Measurements from ENCODE around the gene CSAG1.
"Not testable (repeated sequence)": the region's sequence is repeated elsewhere in the genome, so short reads cannot be mapped to it uniquely, and the experiment has no call there.

Gene CSAG1, protein sequence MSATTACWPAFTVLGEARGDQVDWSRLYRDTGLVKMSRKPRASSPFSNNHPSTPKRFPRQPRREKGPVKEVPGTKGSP

DNA sequence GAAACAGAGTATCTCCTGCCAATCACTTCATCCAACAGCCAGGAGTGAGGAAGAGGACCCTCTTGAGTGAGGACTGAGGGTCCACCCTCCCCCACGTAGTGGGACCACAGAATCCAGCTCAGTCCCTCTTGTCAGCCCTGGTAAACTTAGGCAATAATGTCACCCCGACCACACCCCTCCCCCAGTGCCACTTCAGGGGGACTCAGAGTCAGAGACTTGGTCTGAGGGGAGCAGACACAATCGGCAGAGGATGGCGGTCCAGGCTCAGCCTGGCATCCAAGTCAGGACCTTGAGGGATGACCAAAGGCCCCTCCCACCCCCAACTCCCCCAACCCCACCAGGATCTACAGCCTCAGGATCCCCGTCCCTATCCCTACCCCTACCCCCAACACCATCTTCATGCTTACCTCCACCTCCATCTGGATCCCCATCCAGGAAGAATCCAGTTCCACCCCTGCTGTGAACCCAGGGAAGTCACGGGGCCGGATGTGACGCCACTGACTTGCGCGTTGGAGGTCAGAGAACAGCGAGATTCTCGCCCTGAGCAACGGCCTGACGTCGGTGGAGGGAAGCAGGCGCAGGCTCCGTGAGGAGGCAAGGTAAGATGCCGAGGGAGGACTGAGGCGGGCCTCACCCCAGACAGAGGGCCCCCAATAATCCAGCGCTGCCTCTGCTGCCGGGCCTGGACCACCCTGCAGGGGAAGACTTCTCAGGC is at the start of gene CSAG1, which contains the start of gene MAGEA12:
CSAG1 (minus strand) TSS at position 461 of the 715 bp plus-strand sequence. CDS start 1,261 bp downstream, outside the sequence.
MAGEA12 (plus strand) TSS at position 497 of the 715 bp plus-strand sequence. CDS start 2,405 bp downstream, outside the sequence.
- TF ChIP-seq, protein P1, sequence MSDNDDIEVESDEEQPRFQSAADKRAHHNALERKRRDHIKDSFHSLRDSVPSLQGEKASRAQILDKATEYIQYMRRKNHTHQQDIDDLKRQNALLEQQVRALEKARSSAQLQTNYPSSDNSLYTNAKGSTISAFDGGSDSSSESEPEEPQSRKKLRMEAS (IDR thresholded peaks at IDR 0.05): peak; percentile 37; the same call in 1 of the 2 replicates
- peak; percentile 75 for TF ChIP-seq CREB1 (IDR thresholded peaks at IDR 0.05; ENCODE audit: low read depth)
- no peak for TF ChIP-seq RAD21 (IDR thresholded peaks at IDR 0.05; ENCODE audit: low read depth)
- peak; percentile 34; the same call in 1 of the 2 replicates for TF ChIP-seq TAF1 (IDR thresholded peaks at IDR 0.05; ENCODE audit: low read depth)
- TF ChIP-seq, protein P2, sequence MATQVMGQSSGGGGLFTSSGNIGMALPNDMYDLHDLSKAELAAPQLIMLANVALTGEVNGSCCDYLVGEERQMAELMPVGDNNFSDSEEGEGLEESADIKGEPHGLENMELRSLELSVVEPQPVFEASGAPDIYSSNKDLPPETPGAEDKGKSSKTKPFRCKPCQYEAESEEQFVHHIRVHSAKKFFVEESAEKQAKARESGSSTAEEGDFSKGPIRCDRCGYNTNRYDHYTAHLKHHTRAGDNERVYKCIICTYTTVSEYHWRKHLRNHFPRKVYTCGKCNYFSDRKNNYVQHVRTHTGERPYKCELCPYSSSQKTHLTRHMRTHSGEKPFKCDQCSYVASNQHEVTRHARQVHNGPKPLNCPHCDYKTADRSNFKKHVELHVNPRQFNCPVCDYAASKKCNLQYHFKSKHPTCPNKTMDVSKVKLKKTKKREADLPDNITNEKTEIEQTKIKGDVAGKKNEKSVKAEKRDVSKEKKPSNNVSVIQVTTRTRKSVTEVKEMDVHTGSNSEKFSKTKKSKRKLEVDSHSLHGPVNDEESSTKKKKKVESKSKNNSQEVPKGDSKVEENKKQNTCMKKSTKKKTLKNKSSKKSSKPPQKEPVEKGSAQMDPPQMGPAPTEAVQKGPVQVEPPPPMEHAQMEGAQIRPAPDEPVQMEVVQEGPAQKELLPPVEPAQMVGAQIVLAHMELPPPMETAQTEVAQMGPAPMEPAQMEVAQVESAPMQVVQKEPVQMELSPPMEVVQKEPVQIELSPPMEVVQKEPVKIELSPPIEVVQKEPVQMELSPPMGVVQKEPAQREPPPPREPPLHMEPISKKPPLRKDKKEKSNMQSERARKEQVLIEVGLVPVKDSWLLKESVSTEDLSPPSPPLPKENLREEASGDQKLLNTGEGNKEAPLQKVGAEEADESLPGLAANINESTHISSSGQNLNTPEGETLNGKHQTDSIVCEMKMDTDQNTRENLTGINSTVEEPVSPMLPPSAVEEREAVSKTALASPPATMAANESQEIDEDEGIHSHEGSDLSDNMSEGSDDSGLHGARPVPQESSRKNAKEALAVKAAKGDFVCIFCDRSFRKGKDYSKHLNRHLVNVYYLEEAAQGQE (IDR thresholded peaks at IDR 0.05; ENCODE audit: low read depth): no peak
- TF ChIP-seq YY1 (IDR thresholded peaks at IDR 0.05; ENCODE audit: low read depth): peak; percentile 28; the same call in 1 of the 2 replicates
- TF ChIP-seq, protein P3, sequence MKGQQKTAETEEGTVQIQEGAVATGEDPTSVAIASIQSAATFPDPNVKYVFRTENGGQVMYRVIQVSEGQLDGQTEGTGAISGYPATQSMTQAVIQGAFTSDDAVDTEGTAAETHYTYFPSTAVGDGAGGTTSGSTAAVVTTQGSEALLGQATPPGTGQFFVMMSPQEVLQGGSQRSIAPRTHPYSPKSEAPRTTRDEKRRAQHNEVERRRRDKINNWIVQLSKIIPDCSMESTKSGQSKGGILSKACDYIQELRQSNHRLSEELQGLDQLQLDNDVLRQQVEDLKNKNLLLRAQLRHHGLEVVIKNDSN (IDR thresholded peaks at IDR 0.05): peak; percentile 93

DNA sequence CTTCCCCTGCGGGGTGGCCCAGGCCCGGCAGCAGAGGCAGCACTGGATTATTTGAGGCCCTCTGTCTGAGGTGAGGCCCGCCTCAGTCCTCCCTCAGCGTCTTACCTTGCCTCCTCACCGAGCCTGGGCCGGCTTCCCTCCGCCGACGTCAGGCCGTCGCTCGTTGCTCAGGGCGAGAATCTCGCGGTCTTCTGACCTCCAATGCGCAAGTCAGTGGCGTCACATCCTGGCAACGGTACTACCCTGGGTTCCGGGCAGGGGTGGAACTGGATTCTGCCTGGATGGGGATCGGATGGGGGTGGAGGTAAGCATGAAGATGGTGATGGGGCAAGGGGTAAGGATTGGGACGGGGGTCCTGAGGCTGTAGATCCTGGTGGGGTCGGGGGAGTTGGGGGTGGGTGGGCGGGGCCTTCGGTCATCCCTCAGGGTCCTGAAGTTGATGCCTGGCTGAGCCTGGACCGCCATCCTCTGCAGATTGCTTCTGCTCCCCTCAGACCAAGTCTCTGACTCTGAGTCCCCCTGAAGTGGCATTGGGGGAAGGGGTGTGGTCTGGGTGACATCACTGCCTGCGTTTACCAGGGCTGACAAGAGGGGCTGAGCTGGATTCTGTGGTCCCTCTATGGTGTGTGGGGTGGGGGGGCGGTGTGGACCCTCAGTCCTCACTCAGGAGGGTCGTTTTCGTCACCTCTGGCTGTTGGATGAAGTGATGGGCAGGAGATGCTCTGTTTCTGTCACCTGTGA is 36.2 kb upstream of the CSAG1 start, which contains the start of gene MAGEA6:
MAGEA6 (minus strand) TSS at position 141 of the 741 bp plus-strand sequence. CDS start 2,039 bp downstream, outside the sequence.
- TF ChIP-seq, protein P2 (IDR thresholded peaks at IDR 0.05; ENCODE audit: low read depth): not testable (repeated sequence)
- TF ChIP-seq, protein P3 (IDR thresholded peaks at IDR 0.05): not testable (repeated sequence)
- not testable (repeated sequence) for TF ChIP-seq NFIC (IDR thresholded peaks at IDR 0.05)

DNA sequence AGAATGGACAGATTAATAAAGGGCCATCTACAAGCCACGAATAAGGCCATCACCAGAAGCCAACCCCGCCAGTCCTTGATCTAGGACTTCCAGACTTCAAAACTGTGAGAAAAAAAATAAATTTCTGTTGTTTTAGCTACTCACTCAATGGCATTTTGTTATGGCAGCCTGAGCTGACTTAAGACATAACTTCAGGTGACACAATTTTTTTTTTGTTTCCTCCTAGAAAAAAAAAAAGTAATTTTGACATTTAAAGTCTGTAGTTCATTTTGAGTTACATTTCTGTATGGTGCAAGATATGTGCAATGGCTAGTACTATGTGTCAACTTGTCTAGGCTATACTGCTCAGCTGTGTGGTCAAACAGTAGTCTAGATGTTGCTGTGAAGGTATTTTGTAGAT is 25.4 kb upstream of the CSAG1 start, which contains the start of gene CSAG3:
CSAG3 (plus strand) TSS at position 301 of the 400 bp plus-strand sequence.
- TF ChIP-seq TAF1 (IDR thresholded peaks at IDR 0.05; ENCODE audit: low read depth); NFIC (IDR thresholded peaks at IDR 0.05); YY1 (IDR thresholded peaks at IDR 0.05; ENCODE audit: low read depth): not testable (repeated sequence)

DNA sequence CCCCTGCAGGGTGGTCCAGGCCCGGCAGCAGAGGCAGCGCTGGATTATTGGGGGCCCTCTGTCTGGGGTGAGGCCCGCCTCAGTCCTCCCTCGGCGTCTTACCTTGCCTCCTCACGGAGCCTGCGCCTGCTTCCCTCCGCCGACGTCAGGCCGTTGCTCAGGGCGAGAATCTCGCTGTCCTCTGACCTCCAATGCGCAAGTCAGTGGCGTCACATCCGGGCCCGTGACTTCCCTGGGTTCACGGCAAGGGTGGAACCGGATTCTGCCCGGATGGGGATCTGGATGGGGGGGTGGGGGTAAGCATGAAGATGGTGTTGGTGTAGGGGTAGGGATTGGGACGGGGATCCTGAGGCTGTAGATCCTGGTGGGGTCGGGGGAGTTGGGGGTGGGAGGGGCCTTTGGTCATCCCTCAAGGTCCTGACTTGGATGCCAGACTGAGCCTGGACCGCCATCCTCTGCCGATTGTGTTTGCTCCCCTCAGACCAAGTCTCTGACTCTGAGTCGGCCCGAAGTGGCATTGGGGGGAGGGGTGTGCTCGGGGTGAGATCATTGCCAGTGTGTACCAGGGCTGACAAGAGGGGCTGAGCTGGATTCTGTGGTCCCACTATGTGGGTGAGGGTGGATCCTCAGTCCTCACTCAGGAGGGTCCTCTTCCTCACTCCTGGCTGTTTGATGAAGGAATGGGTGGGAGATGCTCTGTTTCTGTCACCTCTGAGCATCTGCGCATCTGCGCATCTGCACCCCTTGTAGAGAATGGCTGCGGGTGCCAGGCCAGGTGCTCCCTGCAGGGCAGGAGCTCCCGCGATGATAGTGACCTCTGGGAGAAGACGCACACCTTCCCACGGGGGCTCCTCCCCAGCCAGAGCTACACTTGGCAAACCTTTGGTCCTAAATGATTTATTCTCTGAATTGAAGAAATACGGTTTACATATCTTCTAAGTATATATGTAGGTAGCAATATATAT is 20.4 kb upstream of the CSAG1 start, which contains the start of gene MAGEA2:
MAGEA2 (minus strand) TSS at position 157 of the 965 bp plus-strand sequence. CDS start 2,479 bp downstream, outside the sequence.
- TF ChIP-seq TAF1 (IDR thresholded peaks at IDR 0.05; ENCODE audit: low read depth); YY1 (IDR thresholded peaks at IDR 0.05; ENCODE audit: low read depth); CEBPB (IDR thresholded peaks at IDR 0.05): not testable (repeated sequence)

DNA sequence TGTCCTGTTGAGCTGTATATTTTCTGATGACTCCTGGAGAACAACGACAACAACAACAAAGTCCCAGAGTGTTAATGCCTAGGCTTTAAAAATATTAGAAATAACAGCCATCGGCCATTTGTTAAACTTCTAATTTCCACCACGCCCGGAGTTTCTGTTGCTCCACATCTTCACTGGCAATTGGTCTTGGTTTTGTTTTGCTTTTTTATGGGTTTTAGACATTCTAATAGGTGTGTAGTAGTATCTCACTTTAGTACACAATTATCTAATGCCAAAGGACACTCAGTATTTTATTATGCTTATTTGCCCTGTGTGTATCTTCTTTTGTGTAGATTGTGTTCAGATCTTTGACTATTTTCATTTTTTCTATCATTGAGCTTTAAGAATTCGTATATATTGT is 5.0 kb upstream of the CSAG1 start:
- no peak for TF ChIP-seq EGR1 (IDR thresholded peaks at IDR 0.05)
- TF ChIP-seq RAD21 (IDR thresholded peaks at IDR 0.05; ENCODE audit: low read depth): no peak

DNA sequence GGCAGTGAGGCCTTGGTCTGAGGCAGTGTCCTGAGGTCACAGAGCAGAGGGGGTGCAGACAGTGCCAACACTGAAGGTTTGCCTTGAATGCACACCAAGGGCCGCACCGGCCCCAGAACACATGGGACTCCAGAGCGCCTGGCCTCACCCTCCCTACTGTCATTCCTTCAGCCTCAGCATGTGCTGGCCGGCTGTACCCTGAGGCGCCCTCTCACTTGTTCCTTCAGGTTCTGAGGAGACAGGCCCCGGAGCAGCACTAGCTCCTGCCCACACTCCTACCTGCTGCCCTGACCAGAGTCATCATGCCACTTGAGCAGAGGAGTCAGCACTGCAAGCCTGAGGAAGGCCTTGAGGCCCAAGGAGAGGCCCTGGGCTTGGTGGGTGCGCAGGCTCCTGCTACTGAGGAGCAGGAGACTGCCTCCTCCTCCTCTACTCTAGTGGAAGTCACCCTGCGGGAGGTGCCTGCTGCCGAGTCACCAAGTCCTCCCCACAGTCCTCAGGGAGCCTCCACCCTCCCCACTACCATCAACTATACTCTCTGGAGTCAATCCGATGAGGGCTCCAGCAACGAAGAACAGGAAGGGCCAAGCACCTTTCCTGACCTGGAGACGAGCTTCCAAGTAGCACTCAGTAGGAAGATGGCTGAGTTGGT is 2.5 kb upstream of the CSAG1 start:
- TF ChIP-seq TAF1 (IDR thresholded peaks at IDR 0.05; ENCODE audit: low read depth) (no peak), RAD21 (IDR thresholded peaks at IDR 0.05; ENCODE audit: low read depth) (no peak), TEAD4 (IDR thresholded peaks at IDR 0.05) (no peak), EGR1 (IDR thresholded peaks at IDR 0.05) (no peak), CREB1 (IDR thresholded peaks at IDR 0.05; ENCODE audit: low read depth) (no peak), YY1 (IDR thresholded peaks at IDR 0.05; ENCODE audit: low read depth) (no peak), NFIC (IDR thresholded peaks at IDR 0.05) (no peak), TCF12 (IDR thresholded peaks at IDR 0.05; ENCODE audit: low read depth) (no peak)
- TF ChIP-seq, protein P1 (IDR thresholded peaks at IDR 0.05): no peak
- TF ChIP-seq, protein P2 (IDR thresholded peaks at IDR 0.05; ENCODE audit: low read depth): no peak

Data from Ishikawa (cell line).